ENCODE data around the gene FAM83F.
"Not testable (repeated sequence)": the region's sequence is repeated elsewhere in the genome, so short reads cannot be mapped to it uniquely, and the experiment has no call there.

The FAM83F gene

DNA sequence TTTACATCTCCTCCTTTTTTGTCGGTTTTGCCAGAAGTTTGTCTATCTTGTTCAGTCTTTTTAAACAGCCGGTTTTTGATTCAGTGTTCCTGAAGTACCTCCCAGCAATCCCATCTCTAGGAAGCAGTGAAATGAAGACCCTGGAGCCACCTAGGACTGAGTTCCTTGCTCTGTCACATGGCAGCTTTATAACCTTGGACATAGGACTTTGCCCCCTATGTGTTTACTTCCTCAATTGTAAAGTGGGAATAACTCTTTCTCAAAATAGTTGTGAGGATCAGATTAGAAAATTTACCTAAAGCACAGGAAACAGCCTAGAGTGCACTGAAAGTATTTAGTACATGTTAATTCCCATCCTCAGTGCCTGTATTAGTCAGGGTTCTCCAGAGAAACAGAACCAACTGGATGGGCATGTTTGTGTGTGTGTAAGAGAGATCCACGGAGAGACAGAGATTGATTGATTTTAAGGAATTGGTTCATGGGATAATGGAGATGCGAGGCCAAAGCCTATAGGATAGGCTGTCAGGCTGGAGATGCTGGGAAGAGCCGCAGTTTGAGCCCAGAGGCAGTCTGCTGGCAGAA lies 20.0 kb downstream of the FAM83F start:
- DNase-seq (ENCODE audit: low read depth, low spot score), result no peak

DNA sequence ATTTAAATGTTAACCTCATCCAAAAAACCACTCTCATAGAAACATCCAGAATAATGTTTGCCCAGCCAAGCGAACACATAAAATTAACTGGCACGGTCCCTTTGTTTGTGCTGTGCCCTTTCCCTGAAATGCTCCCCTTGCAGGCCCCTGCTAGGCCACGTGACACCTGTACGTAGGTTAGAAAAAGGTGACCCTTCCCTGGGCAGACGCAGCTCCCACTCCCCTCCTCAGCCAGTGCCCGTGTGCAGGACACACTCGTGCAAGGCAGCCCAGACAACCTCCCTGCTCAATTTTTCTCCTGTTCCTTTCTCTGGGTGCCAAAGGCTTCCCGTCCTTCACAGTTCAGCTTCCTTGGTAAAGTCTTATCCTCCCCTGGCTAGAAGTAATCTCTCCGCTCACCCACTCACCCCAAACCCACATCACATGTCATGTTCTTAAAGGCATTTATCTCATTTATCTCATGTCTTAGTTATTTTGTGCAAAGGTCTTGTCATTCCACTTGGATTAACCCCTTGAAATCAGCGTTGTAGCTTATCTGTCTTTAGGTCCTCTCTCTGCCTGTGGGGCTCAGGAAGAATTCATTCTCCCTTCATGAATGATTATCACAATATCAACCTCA lies 20.7 kb downstream of the FAM83F start:
- no peak for DNase-seq (ENCODE audit: low read depth, low spot score)

DNA sequence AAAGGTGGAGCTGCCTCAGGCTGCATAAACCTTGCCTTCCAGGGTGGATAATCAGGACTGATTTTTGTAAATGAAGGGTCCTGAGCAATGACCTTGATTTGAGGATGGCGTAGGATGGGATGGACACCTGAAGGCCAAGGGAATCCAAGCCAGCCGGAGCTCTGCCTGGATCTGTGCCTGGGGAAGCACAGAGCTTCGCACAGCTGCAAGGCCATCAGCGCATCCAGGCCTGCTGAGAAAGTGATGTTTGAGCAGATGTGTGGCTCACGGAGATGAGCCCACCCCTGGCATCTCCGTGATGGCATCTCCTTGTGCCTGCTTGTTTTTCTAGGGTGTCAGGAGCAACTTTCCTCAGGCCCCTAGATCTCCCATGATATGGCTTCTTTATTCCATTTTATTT lies 23.3 kb downstream of the FAM83F start:
- no peak for DNase-seq (ENCODE audit: low read depth, low spot score)

DNA sequence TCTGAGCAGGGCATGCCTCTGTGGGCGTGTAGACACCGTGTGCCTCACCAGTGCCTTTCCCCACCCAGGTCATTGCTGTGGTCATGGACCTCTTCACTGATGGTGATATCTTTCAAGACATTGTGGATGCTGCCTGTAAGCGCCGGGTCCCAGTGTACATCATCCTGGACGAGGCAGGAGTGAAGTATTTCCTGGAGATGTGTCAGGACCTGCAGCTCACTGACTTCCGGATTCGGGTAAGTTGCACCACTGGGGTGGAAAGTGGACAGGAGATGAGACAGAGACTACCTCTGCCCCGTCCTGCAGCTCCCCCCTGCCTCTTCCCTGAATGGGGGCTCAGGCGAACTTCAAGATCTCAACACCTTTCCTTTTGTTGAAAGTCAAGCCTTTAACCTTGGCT lies 24.3 kb downstream of the FAM83F start:
- DNase-seq (ENCODE audit: low read depth, low spot score), result no peak

DNA sequence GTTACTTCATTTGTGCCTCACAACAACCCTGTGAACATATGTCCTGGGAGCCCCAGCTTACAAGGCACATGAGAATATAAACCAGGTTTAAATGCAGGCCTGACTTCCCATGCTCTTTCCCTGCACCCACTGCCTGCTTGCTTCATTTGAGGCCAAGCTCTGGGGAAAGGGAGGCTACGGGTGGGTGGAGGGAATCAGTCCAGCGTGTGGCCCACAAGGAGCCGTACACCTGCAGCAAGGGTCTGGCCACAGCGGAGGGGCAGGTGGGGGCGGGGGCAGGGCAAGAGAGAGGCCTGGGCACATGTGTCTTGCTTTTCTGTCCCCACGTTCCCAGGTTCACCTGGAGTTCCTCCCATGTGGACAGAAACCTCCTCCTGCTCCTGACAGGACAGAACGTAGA lies 26.2 kb downstream of the FAM83F start:
- DNase-seq (ENCODE audit: low read depth, low spot score), result no peak

DNA sequence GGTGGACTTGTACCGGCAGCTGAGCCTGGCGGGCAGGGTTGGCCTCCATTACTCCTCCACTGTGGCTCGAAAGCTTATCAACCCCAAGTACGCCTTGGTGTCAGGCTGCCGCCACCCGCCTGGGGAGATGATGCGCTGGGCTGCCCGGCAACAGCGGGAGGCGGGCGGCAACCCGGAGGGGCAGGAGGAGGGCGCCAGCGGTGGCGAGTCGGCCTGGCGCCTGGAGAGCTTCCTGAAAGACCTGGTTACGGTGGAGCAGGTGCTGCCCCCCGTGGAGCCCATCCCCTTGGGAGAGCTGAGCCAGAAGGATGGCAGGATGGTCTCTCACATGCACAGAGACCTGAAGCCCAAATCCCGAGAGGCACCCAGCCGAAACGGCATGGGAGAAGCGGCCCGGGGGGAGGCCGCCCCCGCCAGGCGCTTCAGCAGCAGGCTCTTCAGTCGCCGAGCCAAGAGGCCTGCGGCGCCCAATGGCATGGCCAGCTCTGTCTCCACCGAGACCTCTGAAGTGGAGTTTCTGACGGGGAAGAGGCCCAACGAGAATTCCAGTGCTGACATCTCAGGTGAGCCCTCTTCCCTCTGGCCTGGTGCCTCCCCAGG lies 26.7 kb downstream of the FAM83F start:
- DNase-seq (ENCODE audit: low read depth, low spot score), result no peak

- no peak for DNase-seq (ENCODE audit: low read depth, low spot score)
Observed at GRCh38 chr22:40022536-40023240, 27.9 kb downstream of the FAM83F start.

- no peak for DNase-seq (ENCODE audit: low read depth, low spot score)
Observed at GRCh38 chr22:40023341-40023841, 28.6 kb downstream of the FAM83F start.

GRCh38 chr22:40024201-40025061 lies 29.7 kb downstream of the FAM83F start:
- DNase-seq (ENCODE audit: low read depth, low spot score), result peak; percentile 31

DNA sequence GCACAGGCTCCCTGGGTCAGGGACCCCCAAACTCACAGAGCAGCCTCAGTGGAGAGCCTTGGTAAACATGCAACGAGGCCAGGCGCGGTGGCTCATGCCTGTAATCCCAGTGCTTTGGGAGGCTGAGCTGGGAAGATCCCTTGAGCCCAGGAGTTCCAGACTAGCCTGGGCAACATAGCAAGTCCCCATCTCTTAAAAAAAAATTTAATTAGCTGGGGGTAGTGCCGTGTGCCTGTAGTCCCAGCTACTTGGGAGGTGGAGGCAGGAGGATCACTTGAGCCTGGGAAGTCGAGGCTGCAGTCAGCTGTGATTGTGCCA lies 30.3 kb downstream of the FAM83F start:
- not testable (repeated sequence) for DNase-seq (ENCODE audit: low read depth, low spot score)

GRCh38 chr22:40025856-40026255 lies 31.1 kb downstream of the FAM83F start:
- no peak for DNase-seq (ENCODE audit: low read depth, low spot score)

GRCh38 chr22:40026641-40027040 lies 31.9 kb downstream of the FAM83F start:
- no peak for DNase-seq (ENCODE audit: low read depth, low spot score)

GRCh38 chr22:40027191-40028097 lies 32.7 kb downstream of the FAM83F start:
- no peak for DNase-seq (ENCODE audit: low read depth, low spot score)

- no peak for DNase-seq (ENCODE audit: low read depth, low spot score)
Observed at GRCh38 chr22:40028098-40028425, 33.3 kb downstream of the FAM83F start.

GRCh38 chr22:40029189-40029890 lies 34.6 kb downstream of the FAM83F start:
- no peak for DNase-seq (ENCODE audit: low read depth, low spot score)

DNA sequence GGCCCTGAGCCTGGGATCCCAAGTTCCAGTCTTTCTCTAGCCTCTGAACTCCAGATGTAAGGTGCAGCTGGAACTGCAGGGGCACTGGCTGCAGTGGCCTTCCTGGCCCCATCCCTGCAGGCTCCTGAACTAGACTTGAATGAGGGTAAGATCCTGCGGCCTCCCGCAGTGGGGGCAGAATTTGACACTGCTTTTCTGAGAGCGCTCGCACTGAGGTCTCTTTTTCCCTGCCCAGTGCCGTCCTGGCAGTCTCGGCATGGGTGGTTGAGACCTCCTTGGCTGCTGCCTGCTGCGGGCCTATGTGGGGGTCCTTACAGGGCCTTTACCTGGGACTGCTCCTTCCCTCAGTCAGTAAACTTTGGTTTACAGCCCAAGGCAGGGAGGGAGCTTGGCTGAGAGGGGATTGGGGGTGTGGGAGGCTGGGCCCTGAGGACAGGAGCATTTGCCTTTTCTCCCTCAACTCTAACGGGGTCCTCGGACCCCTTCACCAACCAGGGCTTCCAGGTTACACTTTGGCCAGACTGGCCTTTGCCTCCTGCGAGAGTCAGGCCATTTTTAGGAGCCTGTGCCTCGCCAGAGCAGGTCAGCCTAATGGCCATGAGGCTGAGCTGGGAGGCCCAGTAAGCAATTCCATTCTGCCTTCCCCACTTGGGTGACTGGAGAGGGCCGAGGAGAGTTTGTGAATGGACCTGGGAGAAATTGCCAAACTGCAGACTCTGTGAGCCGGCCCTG lies 35.4 kb downstream of the FAM83F start:
- no peak for DNase-seq (ENCODE audit: low read depth, low spot score)

DNA sequence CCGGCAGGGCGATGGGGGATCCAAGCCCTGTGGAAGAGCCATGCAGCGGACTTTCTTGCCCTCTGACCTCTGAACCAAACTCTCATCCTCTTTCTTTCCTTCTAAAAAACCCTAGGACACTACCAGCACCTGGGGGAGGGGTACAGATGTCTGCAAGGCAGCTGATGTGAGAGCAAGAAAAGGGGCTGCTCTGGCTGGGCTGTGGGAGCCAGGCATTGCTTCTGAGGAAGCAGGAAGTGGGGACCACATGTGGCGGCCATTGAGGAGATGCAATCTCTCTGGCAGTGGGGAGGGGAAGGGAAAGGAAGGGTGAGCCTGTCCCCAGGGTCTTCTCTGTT lies 36.0 kb downstream of the FAM83F start:
- no peak for DNase-seq (ENCODE audit: low read depth, low spot score)

- no peak for DNase-seq (ENCODE audit: low read depth, low spot score)
Observed at GRCh38 chr22:40031766-40032470, 37.2 kb downstream of the FAM83F start.
